HEK293T (cell line): Measurements from ENCODE around the gene CSNK2A3.

Experiments used
- ARNT ChIP-seq: fragments of 450-650 bp; IDR thresholded peaks from 2 replicates; pipeline ENCODE4 v1.6.1; 2017; ENCODE audit warnings: mild to moderate bottlenecking
- FOXK2 ChIP-seq: fragments of 450-650 bp; IDR thresholded peaks from 2 replicates; pipeline ENCODE4 v1.6.1; 2016; ENCODE audit warnings: mild to moderate bottlenecking
- FOXM1 ChIP-seq: fragments of 450-650 bp; IDR thresholded peaks from 2 replicates; pipeline ENCODE4 v1.6.1; 2017; ENCODE audit warnings: mild to moderate bottlenecking, borderline replicate concordance
- HDGF ChIP-seq: fragments of 450-650 bp; IDR thresholded peaks from 2 replicates; pipeline ENCODE4 v1.6.1; 2017; ENCODE audit warnings: antibody characterized with exemption, borderline replicate concordance
- SP1 ChIP-seq: fragments of 450-650 bp; IDR thresholded peaks from 2 replicates; pipeline ENCODE4 v1.6.1; 2017
- SUZ12 ChIP-seq: fragments of 450-650 bp; IDR thresholded peaks from 2 replicates; pipeline ENCODE4 v1.6.1; 2016; ENCODE audit warnings: mild to moderate bottlenecking

DNA sequence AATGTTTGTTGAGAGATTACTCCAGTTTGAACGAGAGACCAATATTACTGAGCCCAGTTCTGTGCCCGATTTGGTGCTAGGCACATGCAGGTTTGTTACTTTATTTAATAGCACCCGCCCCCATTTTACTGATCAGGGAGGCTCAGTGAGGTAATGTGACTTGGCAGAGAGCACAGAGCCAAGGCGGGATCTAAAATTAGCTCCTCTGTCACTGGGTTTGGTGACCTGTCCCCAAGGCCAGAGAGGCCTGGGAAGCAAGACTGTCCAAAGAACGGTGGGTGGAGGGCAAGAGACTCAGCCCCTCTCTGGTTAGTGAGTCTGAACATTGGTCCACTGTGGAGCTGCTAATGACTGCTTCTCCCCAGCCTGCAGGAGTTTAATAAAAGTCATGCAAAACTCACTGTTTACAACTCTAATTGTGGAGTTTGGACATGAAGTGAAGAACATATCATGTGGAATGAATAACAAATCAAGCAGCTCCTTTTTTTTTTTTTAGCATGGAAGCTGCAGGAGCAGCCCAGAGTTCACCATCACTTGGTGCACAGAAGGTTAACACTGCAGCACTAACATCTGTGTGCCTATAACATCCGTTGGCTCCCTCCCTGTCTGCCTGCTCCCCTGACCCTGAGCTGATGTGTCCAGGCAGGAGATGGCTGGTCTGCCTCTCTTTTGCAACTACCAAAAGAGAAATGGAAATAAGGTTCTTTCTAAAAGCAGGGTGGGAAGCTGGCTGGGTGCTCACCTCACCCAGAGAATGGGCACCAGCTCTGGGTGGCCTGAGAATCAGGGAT, 39.0 kb downstream of the CSNK2A3 start:
- no peak for TF ChIP-seq HDGF
- TF ChIP-seq FOXK2: no peak
- TF ChIP-seq SP1: no peak
- no peak for TF ChIP-seq SUZ12
- no peak for TF ChIP-seq FOXM1
- no peak for TF ChIP-seq ARNT
